IMR-90 (cell line): ENCODE measurements around the gene SYNPO2. TPM values are rescaled to one million over a fixed set of nuclear protein-coding genes. Genes with fewer than 3 reads are reported as not detected.

Source experiments
- ATAC-seq: fragments of 200-7000 bp; cut with Tn5 transposase; 2 replicates; pipeline ENCODE4 v1.9.1; 2020; ENCODE audit warnings: low read depth, mild to moderate bottlenecking, moderate library complexity
- BruUV-seq: library from RNA; stranded (reverse); fragments of 400-500 nt; replicated peaks from 2 replicates; lab custom pipeline; 2021; lab: Mats Ljungman, UMichigan
- CTCF ChIA-PET: fragments of 300-600 bp; formaldehyde crosslinking; extraction: SDS; loops from one replicate; lab custom pipeline; 2021; ENCODE audit warnings: antibody characterized with exemption; lab: Yijun Ruan, JAX
- POLR2A ChIA-PET: fragments of 300-600 bp; sonication (Branson Sonifier 250); formaldehyde crosslinking; loops from one replicate; lab custom pipeline; 2022; ENCODE audit warnings: antibody characterized with exemption; ENCODE audit not compliant: unreplicated experiment; lab: Charles Lee
- DNase-seq: peaks from one replicate; pipeline ENCODE4 v3.0.0; 2013
- H2AFZ ChIP-seq: replicated peaks from 2 replicates; pipeline ENCODE3; 2013; ENCODE audit warnings: low read length, mild to moderate bottlenecking; ENCODE audit not compliant: poor library complexity
- H2AK5ac ChIP-seq: 2 replicates; pipeline ENCODE4 v1.6.1; 2013; ENCODE audit warnings: low read depth, low read length, inconsistent platforms
- H2AK9ac ChIP-seq: replicated peaks from 2 replicates; pipeline ENCODE3; 2013; ENCODE audit warnings: mild to moderate bottlenecking, low read depth, low read length, moderate library complexity; ENCODE audit not compliant: poor library complexity
- H2BK120ac ChIP-seq: 2 replicates; pipeline ENCODE4 v1.6.1; 2013; ENCODE audit warnings: low read depth, low read length, inconsistent platforms
- H2BK15ac ChIP-seq: 3 replicates; pipeline ENCODE4 v1.6.1; 2013; ENCODE audit warnings: low read depth, low read length, inconsistent platforms
- H2BK20ac ChIP-seq: 2 replicates; pipeline ENCODE4 v1.6.1; 2013; ENCODE audit warnings: low read depth, mild to moderate bottlenecking, inconsistent platforms, low read length, moderate library complexity
- H2BK5ac ChIP-seq: 2 replicates; pipeline ENCODE4 v1.6.1; 2013; ENCODE audit warnings: mild to moderate bottlenecking, low read depth, low read length, inconsistent platforms; ENCODE audit not compliant: poor library complexity, severe bottlenecking
- H3K14ac ChIP-seq: replicated peaks from 2 replicates; pipeline ENCODE4 v1.6.1; 2013; ENCODE audit warnings: low read depth, low read length, inconsistent platforms
- H3K18ac ChIP-seq: 2 replicates; pipeline ENCODE4 v1.6.1; 2013; ENCODE audit warnings: low read depth, low read length, control low read depth
- H3K23ac ChIP-seq: 2 replicates; pipeline ENCODE4 v1.6.1; 2013; ENCODE audit warnings: low read depth, low read length, inconsistent platforms
- H3K27ac ChIP-seq: 2 replicates; pipeline ENCODE4 v1.5.1; 2013; ENCODE audit warnings: mild to moderate bottlenecking, control low read depth, low read length; ENCODE audit not compliant: insufficient read depth
- H3K27me3 ChIP-seq: 2 replicates; pipeline ENCODE4 v1.6.1; 2013; ENCODE audit warnings: low read length; ENCODE audit not compliant: control insufficient read depth, insufficient read depth
- H3K36me3 ChIP-seq: 2 replicates; pipeline ENCODE4 v1.6.1; 2013; ENCODE audit warnings: low read length, mixed read lengths; ENCODE audit not compliant: control insufficient read depth, insufficient read depth
- H3K4ac ChIP-seq: 2 replicates; pipeline ENCODE4 v1.6.1; 2013; ENCODE audit warnings: low read depth, low read length, inconsistent platforms
- H3K4me1 ChIP-seq: 2 replicates; pipeline ENCODE4 v1.6.1; 2013; ENCODE audit warnings: low read length, mixed read lengths; ENCODE audit not compliant: control insufficient read depth, insufficient read depth
- H3K4me2 ChIP-seq: 2 replicates; pipeline ENCODE4 v1.6.1; 2013; ENCODE audit warnings: low read depth, mild to moderate bottlenecking, control low read depth, low read length, moderate library complexity
- H3K4me3 ChIP-seq: 2 replicates; pipeline ENCODE4 v1.5.1; 2013; ENCODE audit warnings: low read depth, mild to moderate bottlenecking, control low read depth, low read length, moderate library complexity; ENCODE audit not compliant: insufficient read depth
- H3K56ac ChIP-seq: 2 replicates; pipeline ENCODE4 v1.6.1; 2013; ENCODE audit warnings: low read length, inconsistent platforms; ENCODE audit not compliant: insufficient read depth; ENCODE audit errors: extremely low read depth
- H3K79me1 ChIP-seq, 2 experiments: 2 replicates each; pipeline ENCODE4 v1.6.1; 2013; ENCODE audit warnings: low read length in 2 of 2, inconsistent platforms in 1 of 2, low read depth in 1 of 2
- H3K9ac ChIP-seq: 2 replicates; pipeline ENCODE4 v1.6.1; 2013; ENCODE audit warnings: low read depth, low read length, control low read depth
- H3K9me1 ChIP-seq: 2 replicates; pipeline ENCODE4 v1.6.1; 2013; ENCODE audit warnings: low read length, inconsistent platforms; ENCODE audit not compliant: insufficient read depth
- H3K9me3 ChIP-seq: 2 replicates; pipeline ENCODE4 v1.6.1; 2013; ENCODE audit warnings: low read length; ENCODE audit not compliant: control insufficient read depth, insufficient read depth
- H4K20me1 ChIP-seq: 2 replicates; pipeline ENCODE4 v1.6.1; 2013; ENCODE audit warnings: low read length, inconsistent platforms; ENCODE audit not compliant: insufficient read depth
- H4K5ac ChIP-seq: 2 replicates; pipeline ENCODE4 v1.6.1; 2013; ENCODE audit warnings: mild to moderate bottlenecking, low read depth, low read length, control low read depth
- H4K8ac ChIP-seq, 2 experiments: 2 replicates each; pipeline ENCODE4 v1.6.1; 2013; ENCODE audit warnings: low read depth in 2 of 2, low read length in 2 of 2, control low read depth in 1 of 2, inconsistent platforms in 1 of 2
- H4K91ac ChIP-seq: 2 replicates; pipeline ENCODE4 v1.6.1; 2013; ENCODE audit warnings: low read depth, low read length, inconsistent platforms; ENCODE audit not compliant: insufficient read depth
- BHLHE40 ChIP-seq: fragments of 150-350 bp; IDR thresholded peaks from 2 replicates; pipeline ENCODE4 v1.6.1; 2016; ENCODE audit warnings: mild to moderate bottlenecking, low read depth, low read length
- CEBPB ChIP-seq: IDR thresholded peaks from 2 replicates; pipeline ENCODE4 v1.6.1; 2012; ENCODE audit warnings: low read depth, low read length, improper control_type of control experiment
- CHD1 ChIP-seq: IDR thresholded peaks from 2 replicates; pipeline ENCODE4 v1.6.1; 2012; ENCODE audit warnings: low read depth, low read length, improper control_type of control experiment
- CTCF ChIP-seq: conservative IDR thresholded peaks from 2 replicates; pipeline ENCODE4 v1.5.1; 2012; ENCODE audit warnings: mild to moderate bottlenecking, low read depth, low read length, improper control_type of control experiment
- ELK1 ChIP-seq: fragments of 150-350 bp; IDR thresholded peaks from 2 replicates; pipeline ENCODE4 v1.6.1; 2016; ENCODE audit warnings: low read depth, mild to moderate bottlenecking, low read length, moderate library complexity, borderline replicate concordance
- FOS ChIP-seq: fragments of 150-350 bp; IDR thresholded peaks from 2 replicates; pipeline ENCODE4 v1.6.1; 2016; ENCODE audit warnings: low read depth, low read length
- MAFK ChIP-seq: IDR thresholded peaks from 2 replicates; pipeline ENCODE4 v1.6.1; 2012; ENCODE audit warnings: low read depth, low read length, improper control_type of control experiment
- MAZ ChIP-seq: IDR thresholded peaks from 2 replicates; pipeline ENCODE4 v1.6.1; 2012; ENCODE audit warnings: low read depth, mild to moderate bottlenecking, low read length, improper control_type of control experiment, moderate library complexity, borderline replicate concordance
- MXI1 ChIP-seq: IDR thresholded peaks from 2 replicates; pipeline ENCODE4 v1.6.1; 2012; ENCODE audit warnings: low read depth, mild to moderate bottlenecking, low read length, moderate library complexity, borderline replicate concordance
- NFE2L2 ChIP-seq: fragments of 150-350 bp; IDR thresholded peaks from 2 replicates; pipeline ENCODE4 v1.6.1; 2016; ENCODE audit warnings: low read depth, mild to moderate bottlenecking, low read length
- POLR2A ChIP-seq: IDR thresholded peaks from 2 replicates; pipeline ENCODE4 v1.6.1; 2012; ENCODE audit warnings: mild to moderate bottlenecking, low read depth, low read length
- RAD21 ChIP-seq: IDR thresholded peaks from 2 replicates; pipeline ENCODE4 v1.6.1; 2012; ENCODE audit warnings: low read length, improper control_type of control experiment
- RCOR1 ChIP-seq: IDR thresholded peaks from 2 replicates; pipeline ENCODE4 v1.6.1; 2012; ENCODE audit warnings: mild to moderate bottlenecking, low read length, improper control_type of control experiment; ENCODE audit not compliant: insufficient replicate concordance
- RFX5 ChIP-seq: IDR thresholded peaks from 2 replicates; pipeline ENCODE4 v1.8.0; 2012; ENCODE audit warnings: low read depth, mild to moderate bottlenecking, low read length, moderate library complexity
- SMC3 ChIP-seq: fragments of 150-350 bp; IDR thresholded peaks from 2 replicates; pipeline ENCODE4 v1.6.1; 2016; ENCODE audit warnings: low read depth, mild to moderate bottlenecking, antibody characterized with exemption, low read length, moderate library complexity
- WGBS, 2 experiments: methylation state at CpG; one replicate each; pipeline versions ENCODE4 v1.1.5 to v1.1.7; 2013; ENCODE audit warnings: missing lambda C conversion rate in 2 of 2; ENCODE audit not compliant: insufficient read length in 1 of 2; ENCODE audit errors: extremely low coverage in 2 of 2; 5-methylcytosine and 5-hydroxymethylcytosine counted together
- dilution Hi-C: fragments of 300-500 bp; cut with HindIII; formaldehyde crosslinking; loops from one replicate; pipeline ENCODE4 v1.14.3; 2018; ENCODE audit warnings: low sequenced_read_pairs; ENCODE audit not compliant: unreplicated experiment
- in situ Hi-C: fragments of 300-500 bp; cut with MboI; formaldehyde crosslinking; loops from 3 replicates; pipeline ENCODE4 v1.14.3; 2019; ENCODE audit warnings: low sequenced_read_pairs, inconsistent platforms, mixed read lengths
- intact Hi-C: fragments of 100-400 bp; cut with micrococcal nuclease; formaldehyde crosslinking; loops from 2 replicates; pipeline ENCODE4 v1.10.0; 2022
- polyA plus RNA-seq, 3 experiments: library from polyadenylated mRNA; depleted of rRNA; stranded (reverse); fragments of >200 nt; gene quantifications; 2 replicates each; pipeline ENCODE4 v1.2.3, GENCODE V29; 2012; ENCODE audit warnings: low replicate concordance in 1 of 3
- total RNA-seq: library from RNA; depleted of rRNA; stranded (reverse); fragments of >200 nt; gene quantifications from 2 replicates; pipeline ENCODE4 v1.2.3, GENCODE V29; 2012
- TF ChIP-seq, protein P1 (sequence below): fragments of 150-350 bp; IDR thresholded peaks from 2 replicates; pipeline ENCODE4 v1.6.1; 2017; ENCODE audit warnings: mild to moderate bottlenecking, antibody characterized with exemption, low read length, low read depth

Gene SYNPO2
- total and polyA plus RNA-seq, 2 of the 4 experiments (the other 2 are of a cell fraction): 0.99 to 1.8 TPM

GRCh38 chr4:118904418-118904817 is 15.8 kb downstream of the SYNPO2 start:
- Histone ChIP-seq H4K5ac (no peak overlapping the region), H2AK9ac (no peak overlapping the region)

More at GRCh38 chr4:118904418-118904817, 15.8 kb downstream of the SYNPO2 start:
- H3K56ac ChIP-seq: no peak overlapping the region
- no peaks in the 10 kb centered on the region for H3K9me1 ChIP-seq
- ATAC-seq (no peak), DNase-seq (no peak)
- no peaks in the 10 kb centered on the region for H4K20me1 ChIP-seq
- no peaks in the 10 kb centered on the region for H3K79me1 ChIP-seq
- H2BK120ac ChIP-seq: no peak overlapping the region
- no peaks in the 10 kb centered on the region for H3K9me3 ChIP-seq
- BruUV-seq: no TSS peak
- no peaks in the 10 kb centered on the region for H3K27me3 ChIP-seq
- no peak overlapping the region for H2BK15ac ChIP-seq
- TF ChIP-seq SMC3: no peak
- TF ChIP-seq BHLHE40: no peak
- no peak for TF ChIP-seq FOS
- TF ChIP-seq RCOR1: no peak
- TF ChIP-seq RAD21: no peak
- no peak for TF ChIP-seq POLR2A
- no peak for TF ChIP-seq CTCF
- TF ChIP-seq NFE2L2: no peak
- TF ChIP-seq, protein P1, sequence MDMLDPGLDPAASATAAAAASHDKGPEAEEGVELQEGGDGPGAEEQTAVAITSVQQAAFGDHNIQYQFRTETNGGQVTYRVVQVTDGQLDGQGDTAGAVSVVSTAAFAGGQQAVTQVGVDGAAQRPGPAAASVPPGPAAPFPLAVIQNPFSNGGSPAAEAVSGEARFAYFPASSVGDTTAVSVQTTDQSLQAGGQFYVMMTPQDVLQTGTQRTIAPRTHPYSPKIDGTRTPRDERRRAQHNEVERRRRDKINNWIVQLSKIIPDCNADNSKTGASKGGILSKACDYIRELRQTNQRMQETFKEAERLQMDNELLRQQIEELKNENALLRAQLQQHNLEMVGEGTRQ: no peak
- no peak for TF ChIP-seq CHD1
- TF ChIP-seq MXI1: no peak
- no peak for TF ChIP-seq ELK1
- no peak for TF ChIP-seq MAFK
- no peak for TF ChIP-seq RFX5
- no peak for TF ChIP-seq MAZ
- no peak for TF ChIP-seq CEBPB
- no peak overlapping the region for H3K9ac ChIP-seq
- no peak overlapping the region for H3K4me2 ChIP-seq
- no peak overlapping the region for H2AK5ac ChIP-seq
- H3K4me3 ChIP-seq: no peak overlapping the region
- no peak overlapping the region for H2BK20ac ChIP-seq
- in situ Hi-C loops (no loop called here), dilution Hi-C loops (no loop called here), intact Hi-C loops (no loop called here)
- no peak overlapping the region for H4K8ac ChIP-seq
- no peak overlapping the region for H3K14ac ChIP-seq
- ChIA-PET CTCF (no interaction called here), POLR2A (no interaction called here)
- no peak overlapping the region for H3K23ac ChIP-seq
- H2BK5ac ChIP-seq: no peak overlapping the region
- H3K4ac ChIP-seq: no peak overlapping the region
- no CpG with 5 or more reads among the region's 3 CpGs for WGBS, 2 experiments
- H3K27ac ChIP-seq: no peak overlapping the region
- H3K36me3 ChIP-seq: no peaks in the 10 kb centered on the region
- H4K91ac ChIP-seq: no peak overlapping the region
- H3K4me1 ChIP-seq: peaks cover 2% of the 10 kb centered on the region
- no peak overlapping the region for H2AFZ ChIP-seq
- H3K18ac ChIP-seq: no peak overlapping the region
